Endothelial cell (in vitro differentiated cells): ENCODE measurements around the gene MDM4. TPM values are rescaled to one million over a fixed set of nuclear protein-coding genes. Genes with fewer than 3 reads are reported as not detected.

Experiments used
- DNase-seq: peaks from one replicate; pipeline ENCODE4 v3.0.0; 2021; ENCODE audit warnings: low spot score
- H3K27ac Mint-ChIP-seq: one replicate; pipeline ENCODE4 v1.8.0; 2021; ENCODE audit warnings: mixed read lengths, inconsistent platforms; ENCODE audit not compliant: unreplicated experiment
- H3K27me3 Mint-ChIP-seq: one replicate; pipeline ENCODE4 v1.8.0; 2021; ENCODE audit warnings: mild to moderate bottlenecking, moderate library complexity, mixed read lengths, inconsistent platforms; ENCODE audit not compliant: unreplicated experiment
- H3K36me3 Mint-ChIP-seq: one replicate; pipeline ENCODE4 v1.8.0; 2021; ENCODE audit warnings: mild to moderate bottlenecking, low read depth, mixed read lengths, inconsistent platforms; ENCODE audit not compliant: unreplicated experiment
- H3K4me1 Mint-ChIP-seq: one replicate; pipeline ENCODE4 v1.8.0; 2021; ENCODE audit warnings: mild to moderate bottlenecking, mixed read lengths, inconsistent platforms; ENCODE audit not compliant: unreplicated experiment
- H3K4me3 Mint-ChIP-seq: one replicate; pipeline ENCODE4 v1.8.0; 2021; ENCODE audit warnings: mild to moderate bottlenecking, mixed read lengths, inconsistent platforms; ENCODE audit not compliant: unreplicated experiment
- H3K9me3 Mint-ChIP-seq: one replicate; pipeline ENCODE4 v1.8.0; 2021; ENCODE audit warnings: mixed read lengths, inconsistent platforms; ENCODE audit not compliant: unreplicated experiment
- total RNA-seq: library from RNA; stranded (reverse); fragmentation: NEBNext Ultra II Directional; extraction: Animal tissue kit (Norgen Biotek cat#: 25700); gene quantifications from one replicate; pipeline ENCODE4 v1.2.1, GENCODE V29; 2021; ENCODE audit not compliant: unreplicated experiment
- TF ChIP-seq, protein P1 (sequence below): fragments of 200-600 bp; sonication (generic); IDR thresholded peaks from one replicate; pipeline ENCODE4 v1.5.0; 2021; ENCODE audit warnings: antibody characterized with exemption; ENCODE audit not compliant: unreplicated experiment

The MDM4 gene
- total RNA-seq, 1 donor from 2014 or later, result 57.8 TPM

DNA sequence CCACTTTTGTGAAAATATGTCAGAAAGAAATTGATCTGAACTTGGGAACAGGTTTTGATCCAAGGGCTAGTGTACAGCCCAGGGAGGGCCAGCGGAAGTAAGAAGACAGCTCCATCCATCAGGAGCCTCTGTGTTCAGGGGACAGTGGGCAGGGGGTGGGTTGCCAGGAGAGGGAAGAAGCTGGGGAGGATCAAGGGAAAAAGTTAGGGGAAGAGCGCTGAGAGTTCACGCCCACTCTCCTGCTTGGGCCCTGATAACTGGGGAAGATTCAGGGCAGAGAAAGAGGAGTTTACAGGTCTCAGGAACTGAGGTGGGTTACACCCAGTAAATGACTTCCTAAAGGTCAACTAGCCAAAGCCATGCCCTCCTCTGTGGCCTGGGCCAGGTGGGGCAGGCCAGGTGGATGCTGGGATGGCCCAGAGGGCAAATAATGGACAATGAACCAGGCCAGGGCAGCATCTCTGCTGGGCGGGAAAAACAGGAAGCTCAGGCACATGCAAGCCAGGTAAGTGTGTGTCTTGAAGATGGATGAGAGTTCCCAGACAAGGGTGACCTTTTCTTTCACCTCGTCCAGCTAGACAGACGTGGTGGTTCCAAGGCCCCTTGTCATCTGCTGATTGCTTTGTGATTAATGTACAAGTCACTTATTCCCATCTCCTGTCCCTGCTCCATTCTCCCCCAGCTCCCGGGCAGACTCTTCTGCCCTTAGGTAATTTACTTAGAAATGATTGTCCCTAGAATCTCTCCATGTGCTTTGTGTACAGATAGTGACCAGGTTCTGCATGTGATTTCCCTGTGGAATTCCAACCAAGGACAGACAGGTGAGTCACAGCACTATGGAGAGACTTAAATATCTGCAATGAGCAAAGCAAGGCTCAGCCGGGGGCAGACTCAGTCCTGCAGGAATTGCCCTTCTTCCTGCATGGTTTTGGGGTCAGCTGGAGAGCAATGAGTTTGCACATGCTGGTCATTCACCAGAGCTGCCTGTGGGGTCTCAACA, 57.0 kb downstream of the MDM4 start:
- Mint-ChIP-seq H3K4me3 (no peak overlapping the region), H3K4me1 (peaks cover 16% of the 10 kb centered on the region), H3K9me3 (no peaks in the 10 kb centered on the region), H3K27ac (no peak overlapping the region), H3K27me3 (no peaks in the 10 kb centered on the region), H3K36me3 (no peaks in the 10 kb centered on the region)
- TF ChIP-seq, protein P1, sequence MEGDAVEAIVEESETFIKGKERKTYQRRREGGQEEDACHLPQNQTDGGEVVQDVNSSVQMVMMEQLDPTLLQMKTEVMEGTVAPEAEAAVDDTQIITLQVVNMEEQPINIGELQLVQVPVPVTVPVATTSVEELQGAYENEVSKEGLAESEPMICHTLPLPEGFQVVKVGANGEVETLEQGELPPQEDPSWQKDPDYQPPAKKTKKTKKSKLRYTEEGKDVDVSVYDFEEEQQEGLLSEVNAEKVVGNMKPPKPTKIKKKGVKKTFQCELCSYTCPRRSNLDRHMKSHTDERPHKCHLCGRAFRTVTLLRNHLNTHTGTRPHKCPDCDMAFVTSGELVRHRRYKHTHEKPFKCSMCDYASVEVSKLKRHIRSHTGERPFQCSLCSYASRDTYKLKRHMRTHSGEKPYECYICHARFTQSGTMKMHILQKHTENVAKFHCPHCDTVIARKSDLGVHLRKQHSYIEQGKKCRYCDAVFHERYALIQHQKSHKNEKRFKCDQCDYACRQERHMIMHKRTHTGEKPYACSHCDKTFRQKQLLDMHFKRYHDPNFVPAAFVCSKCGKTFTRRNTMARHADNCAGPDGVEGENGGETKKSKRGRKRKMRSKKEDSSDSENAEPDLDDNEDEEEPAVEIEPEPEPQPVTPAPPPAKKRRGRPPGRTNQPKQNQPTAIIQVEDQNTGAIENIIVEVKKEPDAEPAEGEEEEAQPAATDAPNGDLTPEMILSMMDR, result no peak
- no peak for DNase-seq

DNA sequence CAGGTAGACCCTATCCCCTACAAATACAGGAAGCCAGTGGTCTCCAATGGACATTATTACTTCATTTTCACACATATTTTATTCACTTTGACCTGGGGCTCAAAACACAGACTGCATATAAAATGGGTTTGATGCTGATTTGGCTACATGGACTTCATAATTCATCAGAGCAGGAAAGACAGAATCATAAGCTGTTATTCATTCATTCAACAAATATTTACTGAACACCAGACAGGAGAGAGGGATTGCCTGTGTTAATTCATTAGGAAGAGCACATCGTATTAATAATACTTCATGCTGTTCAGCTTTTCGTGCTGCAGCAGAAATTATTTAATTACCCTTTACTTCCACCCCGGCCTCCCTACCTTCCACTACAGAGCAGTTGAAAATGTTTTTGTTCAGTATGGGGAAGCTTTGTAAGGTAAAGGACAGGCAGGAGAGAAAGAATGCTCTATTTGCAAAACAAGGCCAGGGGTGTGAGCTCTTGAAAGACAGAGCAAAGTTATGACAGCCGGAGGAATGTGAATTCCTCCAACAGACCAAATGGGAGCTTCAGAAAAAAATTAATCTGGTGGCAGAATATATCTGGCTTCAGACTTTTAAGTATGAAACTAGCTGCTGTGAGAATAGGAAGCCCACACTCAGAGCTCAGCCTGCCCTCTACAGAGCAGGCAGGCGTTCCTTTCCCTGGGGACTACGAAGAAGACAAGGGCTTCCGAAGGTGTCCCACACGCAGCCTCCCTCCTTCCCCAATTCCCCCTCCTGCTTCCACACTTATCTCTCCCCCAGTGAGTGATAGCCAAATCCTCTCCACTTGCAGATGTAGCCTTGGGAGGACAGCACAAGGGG, 58.0 kb downstream of the MDM4 start:
- Mint-ChIP-seq H3K27ac (no peak overlapping the region), H3K4me1 (peaks cover 13% of the 10 kb centered on the region), H3K4me3 (no peak overlapping the region), H3K27me3 (no peaks in the 10 kb centered on the region), H3K9me3 (no peaks in the 10 kb centered on the region), H3K36me3 (no peaks in the 10 kb centered on the region)
- DNase-seq, result no peak
- TF ChIP-seq, protein P1, result no peak

DNA sequence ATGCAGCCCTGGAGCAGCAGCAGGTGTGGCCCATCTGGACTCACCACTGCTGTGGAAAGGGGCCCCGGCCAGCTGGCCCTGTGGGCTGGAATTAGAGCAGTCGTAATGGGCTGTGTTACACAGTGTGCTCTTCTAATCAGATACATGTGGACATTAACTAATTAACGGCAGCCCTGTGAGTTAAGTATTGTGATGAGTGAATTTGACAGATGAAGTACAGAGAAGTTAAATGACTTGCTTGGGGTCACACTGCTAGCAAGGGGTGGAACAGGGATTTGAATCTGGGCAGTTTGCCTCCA, 58.6 kb downstream of the MDM4 start:
- Mint-ChIP-seq H3K9me3 (no peaks in the 10 kb centered on the region), H3K27ac (no peak overlapping the region), H3K36me3 (no peaks in the 10 kb centered on the region), H3K27me3 (no peaks in the 10 kb centered on the region), H3K4me1 (peaks cover 12% of the 10 kb centered on the region), H3K4me3 (no peak overlapping the region)
- TF ChIP-seq, protein P1, result no peak
- no peak for DNase-seq

DNA sequence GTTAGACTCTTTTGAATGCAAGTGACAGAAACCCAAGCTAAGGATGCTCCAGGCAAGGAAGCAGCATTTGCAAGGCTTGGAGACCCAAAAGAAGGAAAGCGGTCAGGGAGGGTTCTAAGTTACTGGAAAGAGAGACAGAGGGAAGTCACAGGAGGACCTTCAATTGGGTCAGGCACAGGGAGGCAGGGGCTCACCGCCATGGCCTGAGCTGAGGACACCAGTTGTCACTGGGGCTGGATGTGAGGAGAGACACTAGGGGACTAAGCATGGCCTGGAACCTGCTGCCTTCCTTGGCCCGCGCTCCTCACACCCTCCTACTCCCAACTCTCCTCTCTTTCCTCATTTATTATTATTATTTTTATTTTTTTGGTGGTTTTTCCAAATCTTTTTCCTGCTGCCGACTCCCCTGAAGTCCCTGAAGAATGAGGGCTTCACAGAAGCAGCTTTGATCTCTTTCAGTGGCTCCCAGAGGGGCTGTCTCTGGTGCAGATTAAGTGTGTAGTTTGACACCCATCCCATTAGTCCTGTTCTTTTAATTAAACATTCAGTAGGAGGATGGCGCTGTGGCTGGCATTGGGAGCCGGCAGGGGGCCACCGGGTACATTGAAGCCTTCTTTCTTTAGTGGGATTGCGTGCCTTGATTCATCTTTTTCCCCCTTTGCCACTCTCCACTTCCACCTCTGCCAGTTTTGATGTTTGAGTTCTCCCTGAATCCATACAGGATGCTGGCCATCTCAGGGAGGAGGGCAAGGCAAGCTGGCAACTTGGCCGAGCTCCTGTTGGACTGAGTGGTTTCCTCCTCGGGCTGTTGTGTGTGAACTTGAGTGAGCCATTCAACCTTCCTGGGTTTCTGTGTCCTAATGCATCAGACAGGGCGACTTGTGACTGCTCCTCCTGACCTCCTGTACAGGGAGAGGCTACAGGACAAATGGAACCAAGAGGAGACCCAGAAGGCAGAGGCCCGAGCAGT, 59.3 kb downstream of the MDM4 start:
- TF ChIP-seq, protein P1, result no peak
- Mint-ChIP-seq H3K27ac (no peak overlapping the region), H3K9me3 (no peaks in the 10 kb centered on the region), H3K36me3 (no peaks in the 10 kb centered on the region), H3K4me3 (no peak overlapping the region), H3K4me1 (peaks cover 17% of the 10 kb centered on the region), H3K27me3 (no peaks in the 10 kb centered on the region)
- DNase-seq, result no peak
